Type B pancreatic cell (in vitro differentiated cells): ENCODE measurements around the gene SLC25A38. TPM values are rescaled to one million over a fixed set of nuclear protein-coding genes. Genes with fewer than 3 reads are reported as not detected.

ENCODE experiments used
- DNase-seq: peaks from one replicate; pipeline ENCODE4 v3.0.0; 2021; ENCODE audit warnings: mixed read lengths; ENCODE audit not compliant: unreplicated experiment; ENCODE audit errors: extremely low spot score
- H3K27ac Mint-ChIP-seq: 2 replicates; pipeline ENCODE4 v1.8.0; 2021; ENCODE audit warnings: mild to moderate bottlenecking, mixed read lengths
- H3K27me3 Mint-ChIP-seq: 2 replicates; pipeline ENCODE4 v1.8.0; 2021; ENCODE audit warnings: mixed read lengths
- H3K36me3 Mint-ChIP-seq: 2 replicates; pipeline ENCODE4 v1.8.0; 2021; ENCODE audit warnings: mixed read lengths
- H3K4me1 Mint-ChIP-seq: one replicate; pipeline ENCODE4 v1.8.0; 2021; ENCODE audit warnings: mixed read lengths; ENCODE audit not compliant: unreplicated experiment
- H3K4me3 Mint-ChIP-seq: 2 replicates; pipeline ENCODE4 v1.8.0; 2021; ENCODE audit warnings: mild to moderate bottlenecking, mixed read lengths
- H3K9me3 Mint-ChIP-seq: 2 replicates; pipeline ENCODE4 v1.8.0; 2021; ENCODE audit warnings: mixed read lengths
- CTCF ChIP-seq: fragments of 200-600 bp; sonication (generic); conservative IDR thresholded peaks from 2 replicates; pipeline ENCODE4 v1.5.0; 2021; ENCODE audit warnings: antibody characterized with exemption, mild to moderate bottlenecking
- total RNA-seq: library from RNA; stranded (reverse); gene quantifications from 2 replicates; pipeline ENCODE4 v1.2.1, GENCODE V29; 2021; ENCODE audit warnings: low replicate concordance

SLC25A38 gene
- total RNA-seq, 1 donor from 2014 or later, result 26.9 TPM

- Mint-ChIP-seq H3K4me3 (no peak overlapping the region), H3K9me3 (no peaks in the 10 kb centered on the region), H3K27me3 (peaks cover 5% of the 10 kb centered on the region), H3K4me1 (peaks cover 10% of the 10 kb centered on the region), H3K36me3 (no peaks in the 10 kb centered on the region), H3K27ac (no peak overlapping the region)
- no peak for DNase-seq
- TF ChIP-seq CTCF, result no peak
Measured at GRCh38 chr3:39423436-39423970, 40.3 kb downstream of the SLC25A38 start.

- H3K36me3 Mint-ChIP-seq, result no peaks in the 10 kb centered on the region
- no peaks in the 10 kb centered on the region for H3K4me1 Mint-ChIP-seq
Measured at GRCh38 chr3:39426312-39426711, 43.1 kb downstream of the SLC25A38 start.

GRCh38 chr3:39427506-39427905, 44.3 kb downstream of the SLC25A38 start:
- Mint-ChIP-seq H3K4me3 (no peak overlapping the region), H3K9me3 (no peaks in the 10 kb centered on the region), H3K27ac (no peak overlapping the region), H3K36me3 (no peaks in the 10 kb centered on the region), H3K4me1 (no peaks in the 10 kb centered on the region), H3K27me3 (peaks cover 4% of the 10 kb centered on the region)
- no peak for DNase-seq
- no peak for TF ChIP-seq CTCF

More at GRCh38 chr3:39426312-39426711, 43.1 kb downstream of the SLC25A38 start:
- no peak for DNase-seq
- Mint-ChIP-seq H3K4me3 (no peak overlapping the region), H3K27me3 (peaks cover 4% of the 10 kb centered on the region), H3K27ac (no peak overlapping the region), H3K9me3 (no peaks in the 10 kb centered on the region)
- no peak for TF ChIP-seq CTCF

GRCh38 chr3:39428745-39429201, 45.6 kb downstream of the SLC25A38 start:
- Mint-ChIP-seq H3K4me1 (no peaks in the 10 kb centered on the region), H3K4me3 (no peak overlapping the region), H3K27ac (no peak overlapping the region)

GRCh38 chr3:39429466-39429865, 46.3 kb downstream of the SLC25A38 start:
- no peaks in the 10 kb centered on the region for H3K9me3 Mint-ChIP-seq
- no peak for TF ChIP-seq CTCF
- no peak for DNase-seq
- no peak overlapping the region for H3K4me3 Mint-ChIP-seq
- no peak overlapping the region for H3K27ac Mint-ChIP-seq
- peaks cover 4% of the 10 kb centered on the region for H3K27me3 Mint-ChIP-seq
- H3K4me1 Mint-ChIP-seq, result no peaks in the 10 kb centered on the region
- no peaks in the 10 kb centered on the region for H3K36me3 Mint-ChIP-seq

More at GRCh38 chr3:39428745-39429201, 45.6 kb downstream of the SLC25A38 start:
- Mint-ChIP-seq H3K27me3 (peaks cover 4% of the 10 kb centered on the region), H3K9me3 (no peaks in the 10 kb centered on the region), H3K36me3 (no peaks in the 10 kb centered on the region)
- no peak for TF ChIP-seq CTCF
- no peak for DNase-seq

GRCh38 chr3:39432342-39432741, 49.2 kb downstream of the SLC25A38 start:
- no peak for DNase-seq
- no peak for TF ChIP-seq CTCF
- H3K9me3 Mint-ChIP-seq, result no peaks in the 10 kb centered on the region
- no peak overlapping the region for H3K27ac Mint-ChIP-seq
- peaks cover 4% of the 10 kb centered on the region for H3K27me3 Mint-ChIP-seq
- no peaks in the 10 kb centered on the region for H3K36me3 Mint-ChIP-seq
- no peaks in the 10 kb centered on the region for H3K4me1 Mint-ChIP-seq
- no peak overlapping the region for H3K4me3 Mint-ChIP-seq
